A549 (cell line): ENCODE data around the gene RPS6KA2. TPM values are rescaled to one million over a fixed set of nuclear protein-coding genes. Genes with fewer than 3 reads are reported as not detected.

Experiments used
- ATAC-seq, 2 experiments: fragments of 200-7000 bp in 1 of 2; fragments of >200 bp in 1 of 2; cut with Nextera tagmentation in 1 of 2; cut with Tn5 transposase in 1 of 2; 3 replicates each; pipeline versions ENCODE4 v1.8.0 to v1.9.1; 2018 to 2020; ENCODE audit warnings: mild to moderate bottlenecking in 1 of 2, moderate library complexity in 1 of 2
- CTCF ChIA-PET: fragments of 300-600 bp; sonication (Branson Sonifier 250); formaldehyde crosslinking; extraction: SDS; loops from one replicate; lab custom pipeline; 2021; ENCODE audit warnings: antibody characterized with exemption, inconsistent platforms; lab: Yijun Ruan, JAX
- POLR2A ChIA-PET: fragments of 350-600 bp; formaldehyde crosslinking; extraction: SDS; loops from one replicate; lab custom pipeline; 2021; ENCODE audit warnings: antibody characterized with exemption, inconsistent platforms; lab: Yijun Ruan, JAX
- DNase-seq, 2 experiments: peaks; one replicate each; pipeline versions ENCODE4 v3.0.0 to v3.0.0-alpha.2; 2011 to 2016; ENCODE audit warnings: low read depth in 1 of 2, low spot score in 1 of 2
- FAIRE-seq: peaks from 2 replicates; lab custom pipeline; 2011; peaks lifted over from hg19 to GRCh38; lab: Jason Lieb, UNC
- H3K27ac ChIP-seq, 2 experiments: fragments of >200 bp; sonication (Bioruptor Twin); formaldehyde crosslinking; 3 replicates each; pipeline ENCODE4 v1.5.1; 2016 to 2017
- H3K4me1 ChIP-seq: fragments of >200 bp; sonication (Bioruptor Twin); formaldehyde crosslinking; 3 replicates; pipeline ENCODE4 v1.6.1; 2016
- H3K4me2 ChIP-seq: fragments of >200 bp; sonication (Bioruptor Twin); formaldehyde crosslinking; 3 replicates; pipeline ENCODE4 v1.6.1; 2016
- H3K4me3 ChIP-seq: fragments of >200 bp; sonication (Bioruptor Twin); formaldehyde crosslinking; 3 replicates; pipeline ENCODE4 v1.5.1; 2016
- H3K9me3 ChIP-seq: fragments of >200 bp; sonication (Bioruptor Twin); formaldehyde crosslinking; 3 replicates; pipeline ENCODE4 v1.6.1; 2016
- BCL3 ChIP-seq: fragments of >200 bp; sonication (Bioruptor Twin); formaldehyde crosslinking; IDR thresholded peaks from 3 replicates; pipeline ENCODE4 v1.6.1; 2016
- CBX2 ChIP-seq: fragments of 200-600 bp; sonication (generic); IDR thresholded peaks from 2 replicates; pipeline ENCODE4 v1.6.1; 2016; ENCODE audit warnings: low read depth, mild to moderate bottlenecking, borderline replicate concordance
- CEBPB ChIP-seq, 2 experiments: fragments of >200 bp in 1 of 2; sonication (Bioruptor Twin) in 1 of 2; formaldehyde crosslinking in 1 of 2; IDR thresholded peaks; 2 replicates each; pipeline ENCODE4 v1.6.1; 2012 to 2016
- CHD2 ChIP-seq: fragments of 150-350 bp; IDR thresholded peaks from 2 replicates; pipeline ENCODE4 v1.6.1; 2014; ENCODE audit warnings: low read length; ENCODE audit not compliant: partially characterized antibody
- CHD4 ChIP-seq: fragments of 200-600 bp; sonication (generic); IDR thresholded peaks from 2 replicates; pipeline ENCODE4 v1.6.1; 2016; ENCODE audit warnings: antibody characterized with exemption, mild to moderate bottlenecking, borderline replicate concordance
- E2F6 ChIP-seq: IDR thresholded peaks from 2 replicates; pipeline ENCODE4 v1.6.1; 2012; ENCODE audit warnings: low read depth, borderline replicate concordance
- EHF ChIP-seq: fragments of 250-450 bp; sonication (Bioruptor Pico); IDR thresholded peaks from 2 replicates; pipeline ENCODE4 v1.5.0; 2020; ENCODE audit warnings: mild to moderate bottlenecking
- ELK1 ChIP-seq: fragments of 150-350 bp; IDR thresholded peaks from 2 replicates; pipeline ENCODE4 v1.6.1; 2014; ENCODE audit warnings: low read depth, mild to moderate bottlenecking, low read length
- EP300 ChIP-seq, 2 experiments: fragments of >200 bp; sonication (Bioruptor Twin); formaldehyde crosslinking; IDR thresholded peaks; 2 replicates in 1 of 2; 3 replicates in 1 of 2; pipeline ENCODE4 v1.6.1; 2016 to 2017
- ESRRA ChIP-seq: fragments of 150-350 bp; IDR thresholded peaks from 2 replicates; pipeline ENCODE4 v1.6.1; 2014; ENCODE audit warnings: mild to moderate bottlenecking, low read length, borderline replicate concordance
- FOSB ChIP-seq: fragments of 250-450 bp; sonication (Bioruptor Pico); IDR thresholded peaks from 2 replicates; pipeline ENCODE4 v1.5.0; 2020; ENCODE audit warnings: mild to moderate bottlenecking, moderate library complexity
- FOSL2 ChIP-seq, 2 experiments: fragments of 450-650 bp in 1 of 2; fragments of >200 bp in 1 of 2; sonication (Bioruptor Twin) in 1 of 2; formaldehyde crosslinking; IDR thresholded peaks; 2 replicates each; pipeline versions ENCODE4 v1.5.0 to v1.6.1; 2016 to 2020; ENCODE audit warnings: mild to moderate bottlenecking in 1 of 2, moderate library complexity in 1 of 2
- FOXS1 ChIP-seq: fragments of 250-450 bp; sonication (Bioruptor Pico); IDR thresholded peaks from 2 replicates; pipeline ENCODE4 v1.5.0; 2020; ENCODE audit warnings: mild to moderate bottlenecking, moderate library complexity
- GATA3 ChIP-seq: IDR thresholded peaks from 2 replicates; pipeline ENCODE4 v1.6.1; 2012; ENCODE audit warnings: borderline replicate concordance
- HES2 ChIP-seq: fragments of >200 bp; sonication (Bioruptor Twin); formaldehyde crosslinking; IDR thresholded peaks from 2 replicates; pipeline ENCODE4 v1.6.1; 2016
- HEYL ChIP-seq: fragments of 250-450 bp; sonication (Bioruptor Pico); IDR thresholded peaks from 2 replicates; pipeline ENCODE4 v1.8.0; 2021; ENCODE audit warnings: mild to moderate bottlenecking, moderate library complexity
- HMGXB4 ChIP-seq: fragments of 250-450 bp; sonication (Bioruptor Pico); IDR thresholded peaks from 2 replicates; pipeline ENCODE4 v1.5.0; 2021; ENCODE audit warnings: mild to moderate bottlenecking, moderate library complexity, borderline replicate concordance
- HOXA7 ChIP-seq: fragments of 250-450 bp; sonication (Bioruptor Pico); IDR thresholded peaks from 2 replicates; pipeline ENCODE4 v1.5.0; 2020; ENCODE audit warnings: mild to moderate bottlenecking, moderate library complexity
- HOXB5 ChIP-seq: fragments of 250-450 bp; sonication (Bioruptor Pico); IDR thresholded peaks from 2 replicates; pipeline ENCODE4 v1.5.0; 2020; ENCODE audit warnings: mild to moderate bottlenecking, moderate library complexity
- MAX ChIP-seq: IDR thresholded peaks from 2 replicates; pipeline ENCODE4 v1.6.1; 2012
- NFE2L2 ChIP-seq: fragments of 150-350 bp; conservative IDR thresholded peaks from 2 replicates; pipeline ENCODE4 v1.6.1; 2014; ENCODE audit warnings: low read length
- NPAS2 ChIP-seq: fragments of 250-450 bp; sonication (Bioruptor Pico); IDR thresholded peaks from 2 replicates; pipeline ENCODE4 v1.8.0; 2022; ENCODE audit warnings: mild to moderate bottlenecking, moderate library complexity, borderline replicate concordance
- POLR2A ChIP-seq: IDR thresholded peaks from 2 replicates; pipeline ENCODE4 v1.6.1; 2012; ENCODE audit warnings: mild to moderate bottlenecking, low read length
- POLR2AphosphoS2 ChIP-seq: conservative IDR thresholded peaks from 2 replicates; pipeline ENCODE4 v1.6.1; 2012; ENCODE audit warnings: low read length, improper control_type of control experiment, inconsistent platforms
- RAD21 ChIP-seq, 2 experiments: fragments of >200 bp in 1 of 2; sonication (Bioruptor Twin) in 1 of 2; formaldehyde crosslinking in 1 of 2; IDR thresholded peaks in 1 of 2; conservative IDR thresholded peaks in 1 of 2; 2 replicates in 1 of 2; 3 replicates in 1 of 2; pipeline ENCODE4 v1.6.1; 2012 to 2018; ENCODE audit warnings: inconsistent platforms in 1 of 2
- RCOR1 ChIP-seq: fragments of 150-350 bp; IDR thresholded peaks from 2 replicates; pipeline ENCODE4 v1.6.1; 2014; ENCODE audit warnings: antibody characterized with exemption, low read length, low read depth
- SREBF2 ChIP-seq: fragments of 450-650 bp; IDR thresholded peaks from 2 replicates; pipeline ENCODE4 v1.6.1; 2014; ENCODE audit warnings: mild to moderate bottlenecking, moderate library complexity
- ZC3H11A ChIP-seq: fragments of 450-650 bp; IDR thresholded peaks from 2 replicates; pipeline ENCODE4 v1.6.1; 2014; ENCODE audit warnings: antibody characterized with exemption, mild to moderate bottlenecking
- ZFP36 ChIP-seq: fragments of 450-650 bp; IDR thresholded peaks from 2 replicates; pipeline ENCODE4 v1.6.1; 2014; ENCODE audit warnings: borderline replicate concordance; ENCODE audit not compliant: partially characterized antibody
- ZNF302 ChIP-seq: fragments of 250-450 bp; sonication (Bioruptor Pico); IDR thresholded peaks from 2 replicates; pipeline ENCODE4 v1.9.0; 2021; ENCODE audit warnings: inconsistent platforms, mild to moderate bottlenecking, moderate library complexity
- WGBS: methylation state at CpG from one replicate; pipeline ENCODE4 v1.1.6; 2017; ENCODE audit errors: missing lambda C conversion rate; 5-methylcytosine and 5-hydroxymethylcytosine counted together
- polyA plus RNA-seq, 4 experiments: library from polyadenylated mRNA; depleted of rRNA in 3 of 4; stranded (reverse); fragments of >200 nt; fragmentation: RNase III in 1 of 4; extraction: RNeasy Plus Mini Kit Qiagen cat#74134 plus additional on column Dnase treatment in 1 of 4; gene quantifications; 2 replicates in 3 of 4; 3 replicates in 1 of 4; pipeline ENCODE4 v1.2.3, GENCODE V29; 2011 to 2017

RPS6KA2 gene
- polyA plus RNA-seq, 2 of the 4 experiments (the other 2 are of a cell fraction) = 0.19 TPM; not detected in 1

- FAIRE-seq (no peak), DNase-seq (no peak), ATAC-seq (no peak)
- H3K27ac ChIP-seq = no peak overlapping the region
- H3K9me3 ChIP-seq = no peaks in the 10 kb centered on the region
- CTCF ChIA-PET = no interaction called here
- WGBS = 45% methylated on average over 8 of the region's 9 CpGs
- POLR2A ChIA-PET = no interaction called here
- no peak for TF ChIP-seq HMGXB4
- no peak for TF ChIP-seq HES2
- no peak for TF ChIP-seq HEYL
- TF ChIP-seq HOXA7 (CRISPR knock-in tag) = no peak
- no peak for TF ChIP-seq FOSB (CRISPR knock-in tag)
- TF ChIP-seq GATA3 = no peak
- TF ChIP-seq ESRRA = no peak
- TF ChIP-seq EP300 (IDR thresholded peaks at IDR 0.05) = no peak
- no peak for TF ChIP-seq NPAS2 (CRISPR knock-in tag)
- no peak for TF ChIP-seq CHD4
- no peak for TF ChIP-seq NFE2L2
- TF ChIP-seq POLR2A = no peak
- TF ChIP-seq RAD21 (conservative IDR thresholded peaks at IDR 0.05 in 1 of 2, IDR thresholded peaks at IDR 0.05 in 1 of 2) = no peak
- no peak for TF ChIP-seq CHD2
- no peak for TF ChIP-seq ELK1
- TF ChIP-seq ZNF302 (CRISPR knock-in tag) = no peak
- no peak for TF ChIP-seq BCL3
- TF ChIP-seq EHF (CRISPR knock-in tag) = no peak
- TF ChIP-seq POLR2AphosphoS2 = no peak
- H3K4me3 ChIP-seq = no peak overlapping the region
- H3K4me1 ChIP-seq = no peaks in the 10 kb centered on the region
- no peak overlapping the region for H3K4me2 ChIP-seq
Measured at GRCh38 chr6:166658792-166659150, 31.7 kb upstream of the RPS6KA2 start.

- no peak for FAIRE-seq
- H3K9me3 ChIP-seq = no peaks in the 10 kb centered on the region
- H3K4me3 ChIP-seq = no peak overlapping the region
- H3K4me1 ChIP-seq = no peaks in the 10 kb centered on the region
- no peak overlapping the region for H3K4me2 ChIP-seq
- ChIA-PET POLR2A (no interaction called here), CTCF (no interaction called here)
- 34% methylated on average over 7 of the region's 19 CpGs for WGBS
- no peak for DNase-seq
- no peak for ATAC-seq
- no peak overlapping the region for H3K27ac ChIP-seq
- TF ChIP-seq ZC3H11A (no peak), GATA3 (no peak), HOXB5 (CRISPR knock-in tag) (no peak), E2F6 (no peak), CEBPB (IDR thresholded peaks at IDR 0.05) (no peak), NFE2L2 (no peak), ZFP36 (no peak), BCL3 (no peak), ESRRA (no peak), CBX2 (no peak), CHD4 (no peak), SREBF2 (no peak), ELK1 (no peak), FOSL2 (IDR thresholded peaks at IDR 0.05) (no peak), FOSL2 (CRISPR knock-in tag; IDR thresholded peaks at IDR 0.05) (no peak), ZNF302 (CRISPR knock-in tag) (no peak), FOXS1 (no peak), MAX (no peak), RCOR1 (no peak)
- TF ChIP-seq, all 56 proteins: peak for 0
Measured at GRCh38 chr6:166658115-166658791, 31.2 kb upstream of the RPS6KA2 start.
